H9 (cell line): ENCODE measurements around the gene BICRAL. TPM values are rescaled to one million over a fixed set of nuclear protein-coding genes. Genes with fewer than 3 reads are reported as not detected.

ENCODE experiments used
- DNase-seq: peaks from one replicate; pipeline ENCODE4 v3.0.0-alpha.2; 2017
- H2AFZ ChIP-seq: one replicate; pipeline ENCODE4 v1.6.1; 2013; ENCODE audit warnings: mild to moderate bottlenecking, low read length, control low read depth, moderate library complexity
- H2AK5ac ChIP-seq: 2 replicates; pipeline ENCODE4 v1.6.1; 2013; ENCODE audit warnings: low read length, control low read depth, mixed read lengths; ENCODE audit not compliant: insufficient read length
- H2BK120ac ChIP-seq: one replicate; pipeline ENCODE4 v1.6.1; 2013; ENCODE audit warnings: low read depth, mild to moderate bottlenecking, low read length, control low read depth, inconsistent platforms; ENCODE audit not compliant: poor library complexity, severe bottlenecking
- H2BK12ac ChIP-seq: 2 replicates; pipeline ENCODE4 v1.6.1; 2013; ENCODE audit warnings: low read length, control low read depth, mixed read lengths, low read depth; ENCODE audit not compliant: insufficient read length
- H2BK15ac ChIP-seq: 2 replicates; pipeline ENCODE4 v1.6.1; 2013; ENCODE audit warnings: low read depth, low read length, control low read depth
- H2BK20ac ChIP-seq: one replicate; pipeline ENCODE4 v1.6.1; 2013; ENCODE audit warnings: low read depth, mild to moderate bottlenecking, low read length, control low read depth, inconsistent platforms; ENCODE audit not compliant: poor library complexity, severe bottlenecking
- H2BK5ac ChIP-seq: 2 replicates; pipeline ENCODE4 v1.6.1; 2013; ENCODE audit warnings: low read length, control low read depth, mixed read lengths; ENCODE audit not compliant: insufficient read length
- H3K14ac ChIP-seq: 2 replicates; pipeline ENCODE4 v1.6.1; 2013; ENCODE audit warnings: low read length, control low read depth; ENCODE audit not compliant: insufficient read depth
- H3K18ac ChIP-seq: 2 replicates; pipeline ENCODE4 v1.6.1; 2013; ENCODE audit warnings: low read depth, mild to moderate bottlenecking, mixed read lengths, low read length, control low read depth; ENCODE audit not compliant: insufficient read length
- H3K23ac ChIP-seq: 2 replicates; pipeline ENCODE4 v1.6.1; 2013; ENCODE audit warnings: low read length, control low read depth, mixed read lengths, low read depth; ENCODE audit not compliant: insufficient read length
- H3K23me2 ChIP-seq: 2 replicates; pipeline ENCODE4 v1.6.1; 2013; ENCODE audit warnings: low read depth, mild to moderate bottlenecking, mixed read lengths, low read length, control low read depth; ENCODE audit not compliant: insufficient read length, poor library complexity, severe bottlenecking
- H3K27ac ChIP-seq: 2 replicates; pipeline ENCODE4 v1.5.1; 2013; ENCODE audit warnings: low read length, control low read depth, mixed read lengths, low read depth; ENCODE audit not compliant: insufficient read length
- H3K27me3 ChIP-seq: 2 replicates; pipeline ENCODE4 v1.6.1; 2013; ENCODE audit warnings: low read length, control low read depth, inconsistent platforms; ENCODE audit not compliant: insufficient read depth
- H3K4ac ChIP-seq: 2 replicates; pipeline ENCODE4 v1.6.1; 2013; ENCODE audit warnings: low read depth, mild to moderate bottlenecking, control low read depth, inconsistent platforms, low read length, moderate library complexity
- H3K4me1 ChIP-seq: 2 replicates; pipeline ENCODE4 v1.6.1; 2013; ENCODE audit warnings: low read length, control low read depth, inconsistent platforms; ENCODE audit not compliant: insufficient read depth
- H3K4me2 ChIP-seq: 2 replicates; pipeline ENCODE4 v1.6.1; 2013; ENCODE audit warnings: low read length, control low read depth, mixed read lengths; ENCODE audit not compliant: insufficient read length, insufficient read depth
- H3K56ac ChIP-seq: 2 replicates; pipeline ENCODE4 v1.6.1; 2013; ENCODE audit warnings: low read depth, mild to moderate bottlenecking, mixed read lengths, low read length, control low read depth; ENCODE audit not compliant: insufficient read length
- H3K79me1 ChIP-seq: 2 replicates; pipeline ENCODE4 v1.6.1; 2013; ENCODE audit warnings: low read depth, mild to moderate bottlenecking, moderate library complexity, low read length, control low read depth, inconsistent platforms; ENCODE audit not compliant: insufficient read depth, poor library complexity, severe bottlenecking
- H3K79me2 ChIP-seq: 2 replicates; pipeline ENCODE4 v1.6.1; 2013; ENCODE audit warnings: low read length, control low read depth, inconsistent platforms; ENCODE audit not compliant: insufficient read depth
- H3K9ac ChIP-seq: 2 replicates; pipeline ENCODE4 v1.6.1; 2013; ENCODE audit warnings: low read length, control low read depth, mixed read lengths; ENCODE audit not compliant: insufficient read length; ENCODE audit errors: extremely low read depth
- H3K9me3 ChIP-seq: one replicate; pipeline ENCODE4 v1.6.1; 2013; ENCODE audit warnings: low read depth, low read length, inconsistent platforms; ENCODE audit not compliant: control insufficient read depth
- H3T11ph ChIP-seq: one replicate; pipeline ENCODE4 v1.6.1; 2013; ENCODE audit warnings: mild to moderate bottlenecking, low read length, control low read depth, inconsistent platforms
- H4K20me1 ChIP-seq: one replicate; pipeline ENCODE4 v1.6.1; 2013; ENCODE audit not compliant: control insufficient read depth, insufficient read length, insufficient read depth
- H4K5ac ChIP-seq: 2 replicates; pipeline ENCODE4 v1.6.1; 2013; ENCODE audit warnings: low read depth, mild to moderate bottlenecking, mixed read lengths, low read length, control low read depth; ENCODE audit not compliant: insufficient read length
- H4K8ac ChIP-seq: replicated peaks from 2 replicates; pipeline ENCODE4 v1.6.1; 2013; ENCODE audit warnings: low read length, control low read depth, mixed read lengths, low read depth; ENCODE audit not compliant: insufficient read length
- H4K91ac ChIP-seq: 2 replicates; pipeline ENCODE4 v1.6.1; 2013; ENCODE audit warnings: low read depth, mild to moderate bottlenecking, moderate library complexity, mixed read lengths, low read length, control low read depth; ENCODE audit not compliant: insufficient read length
- H3K27ac Mint-ChIP-seq, 3 experiments: 2 replicates in 2 of 3; 3 replicates in 1 of 3; pipeline ENCODE4 v1.8.0; 2020 to 2021; ENCODE audit warnings: mixed read lengths in 3 of 3, mild to moderate bottlenecking in 1 of 3, moderate library complexity in 1 of 3
- H3K27me3 Mint-ChIP-seq: 2 replicates; pipeline ENCODE4 v1.8.0; 2021; ENCODE audit warnings: low read depth, mild to moderate bottlenecking, moderate library complexity, mixed read lengths
- H3K36me3 Mint-ChIP-seq, 3 experiments: 2 replicates in 2 of 3; 3 replicates in 1 of 3; pipeline ENCODE4 v1.8.0; 2020 to 2021; ENCODE audit warnings: low read depth in 3 of 3, mixed read lengths in 3 of 3; ENCODE audit not compliant: insufficient read depth in 1 of 3
- H3K4me1 Mint-ChIP-seq, 2 experiments: 2 replicates each; pipeline ENCODE4 v1.8.0; 2020; ENCODE audit warnings: mixed read lengths in 2 of 2
- H3K4me3 Mint-ChIP-seq, 2 experiments: 2 replicates in 1 of 2; 3 replicates in 1 of 2; pipeline ENCODE4 v1.8.0; 2020 to 2021; ENCODE audit warnings: mild to moderate bottlenecking in 2 of 2, mixed read lengths in 2 of 2, moderate library complexity in 1 of 2
- H3K9me3 Mint-ChIP-seq, 2 experiments: 2 replicates in 1 of 2; 3 replicates in 1 of 2; pipeline ENCODE4 v1.8.0; 2020; ENCODE audit warnings: mild to moderate bottlenecking in 2 of 2, mixed read lengths in 2 of 2, moderate library complexity in 1 of 2
- WGBS: extraction: QIAGEN DNeasy Blood & Tissue Kit; methylation state at CpG from one replicate; pipeline ENCODE4 v1.1.7; 2013; ENCODE audit warnings: missing lambda C conversion rate, low lambda C conversion rate, mixed read lengths; ENCODE audit not compliant: insufficient read length; ENCODE audit errors: extremely low coverage; 5-methylcytosine and 5-hydroxymethylcytosine counted together
- total RNA-seq: library from RNA; stranded (reverse); gene quantifications from 2 replicates; pipeline ENCODE4 v1.2.1, GENCODE V29; 2021
- TF ChIP-seq, protein P1 (sequence below): fragments of 200-600 bp; sonication (generic); conservative IDR thresholded peaks from 3 replicates; pipeline ENCODE4 v1.8.0; 2021; ENCODE audit warnings: antibody characterized with exemption, mild to moderate bottlenecking

The BICRAL gene
- total RNA-seq, 1 experiment from 2014 or later = 9.8 TPM

DNA sequence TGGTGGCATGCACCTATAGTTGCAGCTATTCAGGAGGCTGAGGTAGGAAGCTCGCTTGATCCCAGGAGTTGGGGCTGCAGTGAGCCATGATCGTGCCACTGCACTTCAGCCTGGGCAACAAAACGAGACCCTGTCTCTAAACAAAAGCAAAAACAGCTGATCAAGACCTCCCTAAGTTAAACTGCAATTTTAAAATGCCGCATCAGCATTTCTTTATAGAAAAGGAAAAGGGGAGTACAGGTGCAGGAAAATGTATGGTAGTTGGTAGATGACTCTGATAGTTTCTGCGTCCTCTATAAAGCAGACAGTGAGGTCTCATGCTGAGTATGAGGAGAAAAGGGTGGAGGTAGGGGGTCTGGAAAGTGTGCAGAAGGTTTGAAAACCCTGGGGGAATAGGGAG lies 27.1 kb upstream of the BICRAL start:
- Histone ChIP-seq H2BK12ac (no peak overlapping the region), H2BK5ac (no peak overlapping the region), H3K27ac (no peak overlapping the region), H4K91ac (no peak overlapping the region), H3K23me2 (no peaks in the 10 kb centered on the region), H3K9ac (no peak overlapping the region), H3K14ac (no peak overlapping the region), H2AK5ac (no peak overlapping the region), H3K23ac (no peak overlapping the region), H2BK20ac (no peak overlapping the region), H3T11ph (no peak overlapping the region), H3K27me3 (no peaks in the 10 kb centered on the region), H2AFZ (no peak overlapping the region), H3K56ac (no peak overlapping the region), H3K9me3 (no peaks in the 10 kb centered on the region), H3K18ac (no peak overlapping the region), H4K8ac (no peak overlapping the region), H3K79me2 (no peaks in the 10 kb centered on the region), H2BK120ac (no peak overlapping the region), H2BK15ac (no peak overlapping the region), H3K4me1 (peaks cover 9% of the 10 kb centered on the region; the same call in 1 of the 2 replicates), H3K79me1 (no peaks in the 10 kb centered on the region), H4K20me1 (no peaks in the 10 kb centered on the region), H3K4me2 (no peak overlapping the region), H3K4ac (no peak overlapping the region), H4K5ac (no peak overlapping the region)
- 0 out of 2 replicates have a peak, but pooled peaks cover 2% of the 10 kb centered on the region for H3K27me3 Mint-ChIP-seq
- no peak overlapping the region for H3K27ac Mint-ChIP-seq
- H3K4me3 Mint-ChIP-seq = no peak overlapping the region
- TF ChIP-seq, protein P1, sequence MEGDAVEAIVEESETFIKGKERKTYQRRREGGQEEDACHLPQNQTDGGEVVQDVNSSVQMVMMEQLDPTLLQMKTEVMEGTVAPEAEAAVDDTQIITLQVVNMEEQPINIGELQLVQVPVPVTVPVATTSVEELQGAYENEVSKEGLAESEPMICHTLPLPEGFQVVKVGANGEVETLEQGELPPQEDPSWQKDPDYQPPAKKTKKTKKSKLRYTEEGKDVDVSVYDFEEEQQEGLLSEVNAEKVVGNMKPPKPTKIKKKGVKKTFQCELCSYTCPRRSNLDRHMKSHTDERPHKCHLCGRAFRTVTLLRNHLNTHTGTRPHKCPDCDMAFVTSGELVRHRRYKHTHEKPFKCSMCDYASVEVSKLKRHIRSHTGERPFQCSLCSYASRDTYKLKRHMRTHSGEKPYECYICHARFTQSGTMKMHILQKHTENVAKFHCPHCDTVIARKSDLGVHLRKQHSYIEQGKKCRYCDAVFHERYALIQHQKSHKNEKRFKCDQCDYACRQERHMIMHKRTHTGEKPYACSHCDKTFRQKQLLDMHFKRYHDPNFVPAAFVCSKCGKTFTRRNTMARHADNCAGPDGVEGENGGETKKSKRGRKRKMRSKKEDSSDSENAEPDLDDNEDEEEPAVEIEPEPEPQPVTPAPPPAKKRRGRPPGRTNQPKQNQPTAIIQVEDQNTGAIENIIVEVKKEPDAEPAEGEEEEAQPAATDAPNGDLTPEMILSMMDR = no peak
- peaks cover 4 to 17% (median 10%) of the 10 kb centered on the region in 3 experiments; a peak in 5 of 7 replicates for H3K36me3 Mint-ChIP-seq
- H3K4me1 Mint-ChIP-seq = peaks cover 48 to 60% of the 10 kb centered on the region in 2 experiments
- DNase-seq = no peak
- H3K9me3 Mint-ChIP-seq = no peaks in the 10 kb centered on the region
- WGBS = no CpG with 5 or more reads among the region's 5 CpGs
